Measurements from ENCODE around the gene NAP1L4. TPM values are rescaled to one million over a fixed set of nuclear protein-coding genes. Genes with fewer than 3 reads are reported as not detected.

Gene NAP1L4
- total and polyA plus RNA-seq, 2 of the 4 experiments (the other 2 are of a cell fraction): 71.5 to 80.7 TPM

GRCh38 chr11:2943711-2944118, 48.4 kb downstream of the NAP1L4 start:
- Histone ChIP-seq H3K14ac (replicated peaks; ENCODE audit: low read depth, low read length) (no peak overlapping the region), H3K9ac (ENCODE audit: low read depth, low read length) (no peak overlapping the region), H2AK5ac (ENCODE audit: low read depth, low read length) (no peak overlapping the region), H2BK120ac (ENCODE audit: low read depth, low read length) (no peak overlapping the region), H2BK20ac (ENCODE audit: low read depth, low read length) (no peak overlapping the region), H3K27me3 (ENCODE audit: control insufficient read depth, insufficient read depth, low read length) (no peaks in the 10 kb centered on the region), H3K4me3 (ENCODE audit: insufficient read depth, low read depth, low read length) (no peak overlapping the region), H4K5ac (ENCODE audit: low read depth, low read length) (no peak overlapping the region), H2AFZ (replicated peaks; ENCODE audit: low read length, poor library complexity) (no peak overlapping the region), H4K8ac (ENCODE audit: low read depth in 2 of 2, low read length in 2 of 2) (no peak overlapping the region), H3K23ac (ENCODE audit: low read depth, low read length) (no peak overlapping the region), H2AK9ac (replicated peaks; ENCODE audit: low read depth, low read length, poor library complexity) (no peak overlapping the region), H4K20me1 (ENCODE audit: insufficient read depth, low read length) (peaks cover 7% of the 10 kb centered on the region; the same call in 1 of the 2 replicates), H3K56ac (ENCODE audit: extremely low read depth, insufficient read depth, low read length) (no peak overlapping the region), H4K91ac (ENCODE audit: insufficient read depth, low read depth, low read length) (no peak overlapping the region), H3K18ac (ENCODE audit: low read depth, low read length) (no peak overlapping the region), H3K9me3 (ENCODE audit: control insufficient read depth, insufficient read depth, low read length) (peaks cover 3% of the 10 kb centered on the region), H3K9me1 (ENCODE audit: insufficient read depth, low read length) (peaks cover 3% of the 10 kb centered on the region; the same call in 1 of the 2 replicates), H3K4me1 (ENCODE audit: control insufficient read depth, insufficient read depth, low read length) (peaks cover 7% of the 10 kb centered on the region; the same call in 1 of the 2 replicates), H2BK5ac (ENCODE audit: low read depth, low read length, poor library complexity, severe bottlenecking) (no peak overlapping the region), H3K4me2 (ENCODE audit: low read depth, low read length) (no peak overlapping the region), H3K36me3 (ENCODE audit: control insufficient read depth, insufficient read depth, low read length) (peaks cover 22% of the 10 kb centered on the region), H3K27ac (ENCODE audit: insufficient read depth, low read length) (no peak overlapping the region), H2BK15ac (ENCODE audit: low read depth, low read length) (no peak overlapping the region), H3K4ac (ENCODE audit: low read depth, low read length) (no peak overlapping the region), H3K79me1 (ENCODE audit: low read depth in 1 of 2, low read length in 2 of 2) (peaks cover 5 to 53% of the 10 kb centered on the region in 2 experiments; a peak in 3 of 4 replicates)
- dilution Hi-C loops (cut with HindIII; ENCODE audit: low sequenced_read_pairs, unreplicated experiment) (no loop called here), intact Hi-C loops (cut with micrococcal nuclease) (no loop called here), in situ Hi-C loops (cut with MboI; ENCODE audit: low sequenced_read_pairs) (no loop called here)
- WGBS, 2 experiments (ENCODE audit: extremely low coverage in 2 of 2, insufficient read length in 1 of 2): 80% methylated on average over 1 of the region's 12 CpGs; no CpG with 5 or more reads in 1 of the 2 experiments
- no TSS peak for BruUV-seq (replicated peaks)
- DNase-seq (no peak), ATAC-seq (ENCODE audit: low read depth) (no peak)
- POLR2A ChIA-PET (ENCODE audit: unreplicated experiment): no interaction called here
- CTCF ChIA-PET: no interaction called here
- no peak for TF ChIP-seq USF2 (IDR thresholded peaks at IDR 0.05; ENCODE audit: low read depth, low read length)
- TF ChIP-seq SMC3 (IDR thresholded peaks at IDR 0.05; ENCODE audit: low read depth, low read length): no peak
- no peak for TF ChIP-seq BHLHE40 (IDR thresholded peaks at IDR 0.05; ENCODE audit: low read depth, low read length)

Measured in IMR-90 (cell line).